Right lung (tissue), 5 donors: Measurements from ENCODE around the gene TMEM50B. TPM values are rescaled to one million over a fixed set of nuclear protein-coding genes. Genes with fewer than 3 reads are reported as not detected.

Source experiments
- polyA plus RNA-seq, 5 donors: library from polyadenylated mRNA; unstranded; fragments of 120-200 nt; gene quantifications; one replicate each; pipeline versions ENCODE4 v1.2.1 to v1.2.3, GENCODE V29; 2013; ENCODE audit warnings: inconsistent platforms in 1 of 5, low replicate concordance in 1 of 5; ENCODE audit not compliant: insufficient read length in 5 of 5, insufficient read depth in 1 of 5

The TMEM50B gene
- polyA plus RNA-seq, 5 donors, result 52.8 to 96.0 (median 56.1) TPM

Other genes with a start within 250 kb of the TMEM50B start
- gene IL10RB, start 213.6 kb downstream of the TMEM50B start, polyA plus RNA-seq, result 10 to 100 TPM; 24.0 to 30.2 (median 29.8) TPM
- gene IFNAR1, start 155.0 kb downstream of the TMEM50B start, polyA plus RNA-seq, result 10 to 100 TPM; 24.3 to 35.1 (median 34.6) TPM
- 10 to 100 TPM; 69.5 to 83.6 (median 75.5) TPM for gene IFNGR2, start 76.6 kb downstream of the TMEM50B start, polyA plus RNA-seq
- gene DNAJC28, start 11.7 kb upstream of the TMEM50B start, polyA plus RNA-seq, result 1 to 10 TPM; 3.0 to 4.6 (median 3.4) TPM
- gene GART, start 62.1 kb upstream of the TMEM50B start, polyA plus RNA-seq, result 10 to 100 TPM; 66.2 to 93.3 (median 77.4) TPM
- gene SON, start 63.1 kb upstream of the TMEM50B start, polyA plus RNA-seq, result 100 to 1,000 TPM; 299 to 439 (median 420) TPM
- gene DONSON, start 108.7 kb upstream of the TMEM50B start, polyA plus RNA-seq, result 10 to 100 TPM; 32.3 to 51.6 (median 42.4) TPM
- 10 to 100 TPM; 48.9 to 79.3 (median 76.7) TPM for gene CRYZL1, start 161.8 kb upstream of the TMEM50B start, polyA plus RNA-seq
- 10 to 100 TPM; 39.1 to 57.2 (median 48.7) TPM for gene ITSN1, start 162.5 kb upstream of the TMEM50B start, polyA plus RNA-seq